ENCODE measurements around the gene GPRC5B. TPM values are rescaled to one million over a fixed set of nuclear protein-coding genes. Genes with fewer than 3 reads are reported as not detected.

GPRC5B gene
- total and polyA plus RNA-seq, 5 donors from 2014 or later: 0.14 to 0.42 (median 0.26) TPM; not detected in 1

DNA sequence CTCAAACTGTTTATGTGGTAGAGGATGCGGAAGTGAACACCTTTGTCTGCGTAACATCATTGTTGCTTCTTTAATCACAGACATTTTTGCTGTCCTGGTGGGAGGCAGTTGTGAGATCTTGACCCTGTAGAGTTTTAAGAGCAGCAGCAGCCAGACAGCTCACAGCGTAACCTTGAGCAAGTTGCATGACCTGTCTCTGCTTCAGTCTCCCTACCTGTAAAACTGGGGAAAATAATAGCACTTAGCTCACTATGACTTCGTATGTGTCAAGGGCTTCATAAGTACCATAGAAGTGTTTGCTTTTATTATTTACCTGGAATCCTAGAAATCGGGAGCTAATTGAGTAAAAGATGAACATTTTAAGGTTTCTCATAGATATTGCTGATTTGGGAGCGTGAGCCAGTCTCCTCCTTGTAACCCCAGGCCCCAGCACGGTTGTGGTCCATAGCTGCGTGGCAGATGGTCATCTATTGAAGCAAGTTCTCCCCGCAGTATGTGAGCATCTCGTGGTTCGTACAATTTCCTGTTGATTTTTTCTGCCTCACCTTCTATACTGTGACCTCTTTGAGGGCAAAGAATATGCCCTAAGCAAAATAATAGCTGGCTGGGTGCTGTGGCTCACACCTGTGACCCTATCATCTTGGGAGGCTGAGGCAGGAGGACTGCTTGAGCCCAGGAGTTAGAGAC is 34.4 kb downstream of the GPRC5B start:
- no peaks in the 10 kb centered on the region for H3K36me3 Mint-ChIP-seq
- no peaks in the 10 kb centered on the region for H3K4me1 Mint-ChIP-seq
- ATAC-seq (ENCODE audit: low read depth in 2 of 2) (no peak), DNase-seq (no peak)
- Histone ChIP-seq H3K36me3 (ENCODE audit: control insufficient read depth, insufficient read depth, low read length) (no peaks in the 10 kb centered on the region), H3K9me3 (ENCODE audit: control insufficient read depth in 2 of 2, low read length in 2 of 2) (no peaks in the 10 kb centered on the region), H3K27me3 (ENCODE audit: control insufficient read depth, insufficient read depth, low read length) (peaks cover 2% of the 10 kb centered on the region), H3K4me3 (ENCODE audit: low read depth, low read length) (no peak overlapping the region), H3K27ac (ENCODE audit: insufficient read depth, low read length, poor library complexity, severe bottlenecking) (no peak overlapping the region), H3K4me1 (ENCODE audit: control insufficient read depth, insufficient read depth, low read length, poor library complexity, severe bottlenecking) (no peaks in the 10 kb centered on the region)
- H3K9me3 Mint-ChIP-seq: no peaks in the 10 kb centered on the region
- H3K27ac Mint-ChIP-seq: no peak overlapping the region
- no peak overlapping the region for H3K4me3 Mint-ChIP-seq
- H3K27me3 Mint-ChIP-seq: no peaks in the 10 kb centered on the region

DNA sequence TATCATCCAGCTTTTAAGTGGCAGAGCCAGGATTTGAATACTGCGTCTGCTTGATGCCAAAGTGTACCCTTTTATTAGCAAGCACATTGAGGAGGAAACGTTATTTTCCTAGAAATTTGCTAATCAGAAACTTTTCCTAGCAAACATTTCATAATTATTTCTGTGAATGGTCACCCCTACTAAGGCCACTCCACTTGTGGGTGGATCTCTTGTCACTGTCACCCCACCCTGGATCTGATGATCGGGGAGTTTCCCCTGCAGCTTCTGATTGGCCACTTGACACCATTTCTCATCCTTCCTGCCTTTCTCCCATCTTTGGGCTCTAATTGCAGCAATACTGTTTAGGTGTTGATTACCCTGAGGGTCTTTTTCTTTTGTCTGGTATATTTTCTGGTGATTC is 35.9 kb downstream of the GPRC5B start:
- Mint-ChIP-seq H3K27ac (no peak overlapping the region), H3K4me3 (no peak overlapping the region), H3K36me3 (no peaks in the 10 kb centered on the region), H3K4me1 (no peaks in the 10 kb centered on the region), H3K27me3 (no peaks in the 10 kb centered on the region), H3K9me3 (no peaks in the 10 kb centered on the region)
- H3K27ac ChIP-seq (ENCODE audit: insufficient read depth, low read length, poor library complexity, severe bottlenecking): no peak overlapping the region
- DNase-seq: no peak
- no peak overlapping the region for H3K4me3 ChIP-seq (ENCODE audit: low read depth, low read length)
- H3K4me1 ChIP-seq (ENCODE audit: control insufficient read depth, insufficient read depth, low read length, poor library complexity, severe bottlenecking): no peaks in the 10 kb centered on the region
- ATAC-seq (ENCODE audit: low read depth in 2 of 2): no peak
- peaks cover 2% of the 10 kb centered on the region for H3K27me3 ChIP-seq (ENCODE audit: control insufficient read depth, insufficient read depth, low read length)
- H3K9me3 ChIP-seq (ENCODE audit: control insufficient read depth in 2 of 2, low read length in 2 of 2): no peaks in the 10 kb centered on the region
- no peaks in the 10 kb centered on the region for H3K36me3 ChIP-seq (ENCODE audit: control insufficient read depth, insufficient read depth, low read length)

- Mint-ChIP-seq H3K36me3 (no peaks in the 10 kb centered on the region), H3K4me3 (no peak overlapping the region), H3K4me1 (no peaks in the 10 kb centered on the region), H3K27me3 (peaks cover 5% of the 10 kb centered on the region), H3K27ac (no peak overlapping the region), H3K9me3 (no peaks in the 10 kb centered on the region)
- H3K9me3 ChIP-seq (ENCODE audit: control insufficient read depth in 2 of 2, low read length in 2 of 2): no peaks in the 10 kb centered on the region
- H3K4me3 ChIP-seq (ENCODE audit: low read depth, low read length): no peak overlapping the region
- no peaks in the 10 kb centered on the region for H3K36me3 ChIP-seq (ENCODE audit: control insufficient read depth, insufficient read depth, low read length)
- H3K4me1 ChIP-seq (ENCODE audit: control insufficient read depth, insufficient read depth, low read length, poor library complexity, severe bottlenecking): no peaks in the 10 kb centered on the region
- DNase-seq: no peak
- H3K27me3 ChIP-seq (ENCODE audit: control insufficient read depth, insufficient read depth, low read length): peaks cover 2% of the 10 kb centered on the region
- no peak for ATAC-seq (ENCODE audit: low read depth in 2 of 2)
- no peak overlapping the region for H3K27ac ChIP-seq (ENCODE audit: insufficient read depth, low read length, poor library complexity, severe bottlenecking)
Measured at GRCh38 chr16:19846436-19846835, 38.2 kb downstream of the GPRC5B start.

- H3K36me3 ChIP-seq (ENCODE audit: control insufficient read depth, insufficient read depth, low read length): no peaks in the 10 kb centered on the region
- no peaks in the 10 kb centered on the region for H3K4me1 ChIP-seq (ENCODE audit: control insufficient read depth, insufficient read depth, low read length, poor library complexity, severe bottlenecking)
- H3K9me3 ChIP-seq (ENCODE audit: control insufficient read depth in 2 of 2, low read length in 2 of 2): no peaks in the 10 kb centered on the region
- DNase-seq (no peak), ATAC-seq (ENCODE audit: low read depth in 2 of 2) (no peak)
- H3K27me3 ChIP-seq (ENCODE audit: control insufficient read depth, insufficient read depth, low read length): peaks cover 2% of the 10 kb centered on the region
- H3K4me1 Mint-ChIP-seq: no peaks in the 10 kb centered on the region
- no peaks in the 10 kb centered on the region for H3K9me3 Mint-ChIP-seq
- H3K4me3 ChIP-seq (ENCODE audit: low read depth, low read length): no peak overlapping the region
- H3K27me3 Mint-ChIP-seq: peaks cover 5% of the 10 kb centered on the region
- no peak overlapping the region for H3K27ac Mint-ChIP-seq
- no peak overlapping the region for H3K27ac ChIP-seq (ENCODE audit: insufficient read depth, low read length, poor library complexity, severe bottlenecking)
- H3K4me3 Mint-ChIP-seq: no peak overlapping the region
- no peaks in the 10 kb centered on the region for H3K36me3 Mint-ChIP-seq
Measured at GRCh38 chr16:19844945-19845641, 39.6 kb downstream of the GPRC5B start.

- no peaks in the 10 kb centered on the region for H3K4me1 ChIP-seq (ENCODE audit: control insufficient read depth, insufficient read depth, low read length, poor library complexity, severe bottlenecking)
- no peak overlapping the region for H3K4me3 ChIP-seq (ENCODE audit: low read depth, low read length)
- Mint-ChIP-seq H3K9me3 (no peaks in the 10 kb centered on the region), H3K27ac (peak overlapping the region in 1 of 3 donors; percentile 9), H3K27me3 (peaks cover 5% of the 10 kb centered on the region), H3K36me3 (no peaks in the 10 kb centered on the region), H3K4me1 (no peaks in the 10 kb centered on the region), H3K4me3 (no peak overlapping the region)
- no peak for ATAC-seq (ENCODE audit: low read depth in 2 of 2)
- no peak for DNase-seq
- H3K36me3 ChIP-seq (ENCODE audit: control insufficient read depth, insufficient read depth, low read length): no peaks in the 10 kb centered on the region
- no peaks in the 10 kb centered on the region for H3K9me3 ChIP-seq (ENCODE audit: control insufficient read depth in 2 of 2, low read length in 2 of 2)
- no peaks in the 10 kb centered on the region for H3K27me3 ChIP-seq (ENCODE audit: control insufficient read depth, insufficient read depth, low read length)
- H3K27ac ChIP-seq (ENCODE audit: insufficient read depth, low read length, poor library complexity, severe bottlenecking): no peak overlapping the region
Measured at GRCh38 chr16:19843371-19843770, 41.3 kb downstream of the GPRC5B start.

- no peak overlapping the region for H3K27ac ChIP-seq (ENCODE audit: insufficient read depth, low read length, poor library complexity, severe bottlenecking)
- Mint-ChIP-seq H3K27me3 (peaks cover 5% of the 10 kb centered on the region), H3K9me3 (no peaks in the 10 kb centered on the region), H3K4me3 (no peak overlapping the region), H3K27ac (no peak overlapping the region), H3K4me1 (no peaks in the 10 kb centered on the region), H3K36me3 (no peaks in the 10 kb centered on the region)
- DNase-seq (no peak), ATAC-seq (ENCODE audit: low read depth in 2 of 2) (no peak)
- H3K36me3 ChIP-seq (ENCODE audit: control insufficient read depth, insufficient read depth, low read length): no peaks in the 10 kb centered on the region
- H3K4me1 ChIP-seq (ENCODE audit: control insufficient read depth, insufficient read depth, low read length, poor library complexity, severe bottlenecking): no peaks in the 10 kb centered on the region
- no peak overlapping the region for H3K4me3 ChIP-seq (ENCODE audit: low read depth, low read length)
- no peaks in the 10 kb centered on the region for H3K27me3 ChIP-seq (ENCODE audit: control insufficient read depth, insufficient read depth, low read length)
- no peaks in the 10 kb centered on the region for H3K9me3 ChIP-seq (ENCODE audit: control insufficient read depth in 2 of 2, low read length in 2 of 2)
Measured at GRCh38 chr16:19842426-19843157, 42.1 kb downstream of the GPRC5B start.

GRCh38 chr16:19841184-19841583 is 43.5 kb downstream of the GPRC5B start:
- H3K9me3 Mint-ChIP-seq: no peaks in the 10 kb centered on the region
- H3K4me1 Mint-ChIP-seq: no peaks in the 10 kb centered on the region
- H3K27me3 Mint-ChIP-seq: peaks cover 5% of the 10 kb centered on the region
- Histone ChIP-seq H3K27me3 (ENCODE audit: control insufficient read depth, insufficient read depth, low read length) (no peaks in the 10 kb centered on the region), H3K4me1 (ENCODE audit: control insufficient read depth, insufficient read depth, low read length, poor library complexity, severe bottlenecking) (no peaks in the 10 kb centered on the region), H3K27ac (ENCODE audit: insufficient read depth, low read length, poor library complexity, severe bottlenecking) (no peak overlapping the region), H3K9me3 (ENCODE audit: control insufficient read depth in 2 of 2, low read length in 2 of 2) (no peaks in the 10 kb centered on the region), H3K36me3 (ENCODE audit: control insufficient read depth, insufficient read depth, low read length) (no peaks in the 10 kb centered on the region), H3K4me3 (ENCODE audit: low read depth, low read length) (no peak overlapping the region)
- ATAC-seq (ENCODE audit: low read depth in 2 of 2): no peak
- no peak for DNase-seq
- H3K36me3 Mint-ChIP-seq: no peaks in the 10 kb centered on the region
- no peak overlapping the region for H3K4me3 Mint-ChIP-seq
- no peak overlapping the region for H3K27ac Mint-ChIP-seq
